ENCODE results near the gene ZSWIM5. TPM values are rescaled to one million over a fixed set of nuclear protein-coding genes. Genes with fewer than 3 reads are reported as not detected.
A peak's percentile ranks its signal among the peaks of the same experiment; 100 is the strongest.
"Not testable (repeated sequence)": the region's sequence is repeated elsewhere in the genome, so short reads cannot be mapped to it uniquely, and the experiment has no call there.

The ZSWIM5 gene
- total RNA-seq, 5 donors from 2014 or later (not counting 1 experiment from before 2014, with no cell fraction given): 1.6 to 4.0 (median 2.0) TPM

GRCh38 chr1:45172764-45173163 is 33.6 kb downstream of the ZSWIM5 start:
- H3K27me3 Mint-ChIP-seq: peaks cover 0 to 7% of the 10 kb centered on the region in 2 donors
- no peak overlapping the region for H3K27ac Mint-ChIP-seq
- ChIA-PET CTCF (no interaction called here), POLR2A (no interaction called here)
- no peaks in the 10 kb centered on the region for H3K4me1 ChIP-seq (ENCODE audit: control insufficient read depth in 1 of 2, extremely low read depth in 1 of 2, insufficient read depth in 2 of 2, low read length in 2 of 2)
- H3K9me3 Mint-ChIP-seq: no peaks in the 10 kb centered on the region
- no peak overlapping the region for H3K27ac ChIP-seq (ENCODE audit: low read length)
- H3K4me1 Mint-ChIP-seq: peaks cover 2 to 5% (median 4%) of the 10 kb centered on the region in 3 donors
- H3K9me3 ChIP-seq: no peaks in the 10 kb centered on the region
- ATAC-seq (replicated peaks in 1 of 4): no peak
- H3K27me3 ChIP-seq (replicated peaks in 1 of 2; ENCODE audit: control insufficient read depth in 2 of 2, extremely low read depth in 1 of 2, insufficient read depth in 2 of 2, low read length in 1 of 2): no peaks in the 10 kb centered on the region
- H3K36me3 ChIP-seq (ENCODE audit: control insufficient read depth in 2 of 2, extremely low read depth in 1 of 2, insufficient read depth in 1 of 2, low read length in 1 of 2): no peaks in the 10 kb centered on the region
- no peak overlapping the region for H3K4me3 Mint-ChIP-seq
- DNase-seq: no peak
- H3K36me3 Mint-ChIP-seq: peaks cover 3% of the 10 kb centered on the region
- no peak overlapping the region for H3K4me3 ChIP-seq (ENCODE audit: control insufficient read depth in 1 of 2, extremely low read depth in 1 of 2, low read length in 1 of 2)
- WGBS (ENCODE audit: insufficient coverage): 90% methylated on average over 2 of the region's 3 CpGs

- no peaks in the 10 kb centered on the region for H3K4me1 ChIP-seq (ENCODE audit: control insufficient read depth in 1 of 2, extremely low read depth in 1 of 2, insufficient read depth in 2 of 2, low read length in 2 of 2)
- H3K9me3 ChIP-seq: no peaks in the 10 kb centered on the region
- H3K27me3 Mint-ChIP-seq: peaks cover 0 to 4% of the 10 kb centered on the region in 2 donors
- H3K36me3 ChIP-seq (ENCODE audit: control insufficient read depth in 2 of 2, extremely low read depth in 1 of 2, insufficient read depth in 1 of 2, low read length in 1 of 2): no peaks in the 10 kb centered on the region
- ChIA-PET CTCF (no interaction called here), POLR2A (no interaction called here)
- no peak overlapping the region for H3K27ac ChIP-seq (ENCODE audit: low read length)
- H3K9me3 Mint-ChIP-seq: no peaks in the 10 kb centered on the region
- peaks cover 2 to 5% (median 4%) of the 10 kb centered on the region in 3 donors for H3K4me1 Mint-ChIP-seq
- no peak overlapping the region for H3K4me3 Mint-ChIP-seq
- H3K4me3 ChIP-seq (ENCODE audit: control insufficient read depth in 1 of 2, extremely low read depth in 1 of 2, low read length in 1 of 2): no peak overlapping the region
- 93% methylated on average over 2 of the region's 7 CpGs for WGBS (ENCODE audit: insufficient coverage)
- H3K27ac Mint-ChIP-seq: no peak overlapping the region
- H3K36me3 Mint-ChIP-seq: no peaks in the 10 kb centered on the region
- H3K27me3 ChIP-seq (replicated peaks in 1 of 2; ENCODE audit: control insufficient read depth in 2 of 2, extremely low read depth in 1 of 2, insufficient read depth in 2 of 2, low read length in 1 of 2): no peaks in the 10 kb centered on the region
- ATAC-seq (replicated peaks in 1 of 4) (no peak), DNase-seq (no peak)
These were observed 34.4 kb downstream of the ZSWIM5 start for GRCh38 chr1:45172005-45172404.

GRCh38 chr1:45171575-45171974 is 34.8 kb downstream of the ZSWIM5 start:
- H3K36me3 Mint-ChIP-seq: no peaks in the 10 kb centered on the region
- DNase-seq: no peak
- peaks cover 0 to under 1% of the 10 kb centered on the region in 2 donors for H3K27me3 Mint-ChIP-seq
- ChIA-PET CTCF (no interaction called here), POLR2A (no interaction called here)
- no peaks in the 10 kb centered on the region for H3K9me3 Mint-ChIP-seq
- no peaks in the 10 kb centered on the region for H3K4me1 ChIP-seq (ENCODE audit: control insufficient read depth in 1 of 2, extremely low read depth in 1 of 2, insufficient read depth in 2 of 2, low read length in 2 of 2)
- H3K27ac ChIP-seq (ENCODE audit: low read length): no peak overlapping the region
- no peaks in the 10 kb centered on the region for H3K27me3 ChIP-seq (replicated peaks in 1 of 2; ENCODE audit: control insufficient read depth in 2 of 2, extremely low read depth in 1 of 2, insufficient read depth in 2 of 2, low read length in 1 of 2)
- H3K4me3 ChIP-seq (ENCODE audit: control insufficient read depth in 1 of 2, extremely low read depth in 1 of 2, low read length in 1 of 2): no peak overlapping the region
- H3K9me3 ChIP-seq: no peaks in the 10 kb centered on the region
- no peaks in the 10 kb centered on the region for H3K36me3 ChIP-seq (ENCODE audit: control insufficient read depth in 2 of 2, extremely low read depth in 1 of 2, insufficient read depth in 1 of 2, low read length in 1 of 2)
- H3K27ac Mint-ChIP-seq: no peak overlapping the region
- H3K4me3 Mint-ChIP-seq: no peak overlapping the region
- no CpG with 5 or more reads among the region's 1 CpG for WGBS (ENCODE audit: insufficient coverage)
- H3K4me1 Mint-ChIP-seq: peaks cover under 1 to 4% (median 2%) of the 10 kb centered on the region in 3 donors
- no peak for ATAC-seq (replicated peaks in 1 of 4)

- WGBS (ENCODE audit: insufficient coverage): 100% methylated on average over 2 of the region's 4 CpGs
- no peak for ATAC-seq (replicated peaks in 1 of 4)
- H3K4me1 Mint-ChIP-seq: peaks cover 0 to 6% (median 2%) of the 10 kb centered on the region in 3 donors
- Histone ChIP-seq H3K4me1 (ENCODE audit: control insufficient read depth in 1 of 2, extremely low read depth in 1 of 2, insufficient read depth in 2 of 2, low read length in 2 of 2) (no peaks in the 10 kb centered on the region), H3K36me3 (ENCODE audit: control insufficient read depth in 2 of 2, extremely low read depth in 1 of 2, insufficient read depth in 1 of 2, low read length in 1 of 2) (no peaks in the 10 kb centered on the region), H3K9me3 (no peaks in the 10 kb centered on the region), H3K4me3 (ENCODE audit: control insufficient read depth in 1 of 2, extremely low read depth in 1 of 2, low read length in 1 of 2) (no peak overlapping the region), H3K27ac (ENCODE audit: low read length) (no peak overlapping the region), H3K27me3 (replicated peaks in 1 of 2; ENCODE audit: control insufficient read depth in 2 of 2, extremely low read depth in 1 of 2, insufficient read depth in 2 of 2, low read length in 1 of 2) (no peaks in the 10 kb centered on the region)
- H3K9me3 Mint-ChIP-seq: peaks cover 0 to 3% (median 0%) of the 10 kb centered on the region in 3 donors
- POLR2A ChIA-PET: no interaction called here
- CTCF ChIA-PET: interaction anchor here in 1 of 2 donors (0.7 kb wide), 1 partner anchor 1595 kb away, joined by 5 read pairs; no protein-coding TSS in a partner anchor
- no peak overlapping the region for H3K27ac Mint-ChIP-seq
- H3K4me3 Mint-ChIP-seq: no peak overlapping the region
- peaks cover 0 to 1% of the 10 kb centered on the region in 2 donors for H3K27me3 Mint-ChIP-seq
- DNase-seq: no peak
- H3K36me3 Mint-ChIP-seq: peaks cover 4% of the 10 kb centered on the region
These were observed 36.2 kb downstream of the ZSWIM5 start for GRCh38 chr1:45170151-45170742.

GRCh38 chr1:45167947-45168346 is 38.5 kb downstream of the ZSWIM5 start:
- H3K4me3 ChIP-seq (ENCODE audit: control insufficient read depth in 1 of 2, extremely low read depth in 1 of 2, low read length in 1 of 2); ATAC-seq (replicated peaks in 1 of 4); H3K4me1 ChIP-seq (ENCODE audit: control insufficient read depth in 1 of 2, extremely low read depth in 1 of 2, insufficient read depth in 2 of 2, low read length in 2 of 2); H3K27me3 ChIP-seq (replicated peaks in 1 of 2; ENCODE audit: control insufficient read depth in 2 of 2, extremely low read depth in 1 of 2, insufficient read depth in 2 of 2, low read length in 1 of 2); POLR2A ChIA-PET; H3K9me3 ChIP-seq; H3K27ac Mint-ChIP-seq; CTCF ChIA-PET; DNase-seq; H3K36me3 ChIP-seq (ENCODE audit: control insufficient read depth in 2 of 2, extremely low read depth in 1 of 2, insufficient read depth in 1 of 2, low read length in 1 of 2); H3K4me3 Mint-ChIP-seq; H3K27ac ChIP-seq (ENCODE audit: low read length); H3K27me3 Mint-ChIP-seq: not testable (repeated sequence)
- H3K9me3 Mint-ChIP-seq: peaks cover 2 to 16% (median 5%) of the 10 kb centered on the region in 3 donors
- 89% methylated on average over 3 of the region's 6 CpGs for WGBS (ENCODE audit: insufficient coverage)
- H3K4me1 Mint-ChIP-seq: peaks cover 10 to 23% (median 12%) of the 10 kb centered on the region in 3 donors
- H3K36me3 Mint-ChIP-seq: peaks cover 13% of the 10 kb centered on the region

GRCh38 chr1:45164307-45164706 is 42.1 kb downstream of the ZSWIM5 start:
- Mint-ChIP-seq H3K9me3 (peaks cover 2 to 16% (median 5%) of the 10 kb centered on the region in 3 donors), H3K27ac (peak overlapping the region in 1 of 2 donors; percentile 87), H3K36me3 (peaks cover 13% of the 10 kb centered on the region), H3K4me1 (peaks cover 20 to 36% (median 23%) of the 10 kb centered on the region in 3 donors)
- H3K27ac ChIP-seq (ENCODE audit: low read length); H3K9me3 ChIP-seq; POLR2A ChIA-PET; H3K36me3 ChIP-seq (ENCODE audit: control insufficient read depth in 2 of 2, extremely low read depth in 1 of 2, insufficient read depth in 1 of 2, low read length in 1 of 2); DNase-seq; ATAC-seq (replicated peaks in 1 of 4); H3K4me3 ChIP-seq (ENCODE audit: control insufficient read depth in 1 of 2, extremely low read depth in 1 of 2, low read length in 1 of 2); H3K4me3 Mint-ChIP-seq; H3K4me1 ChIP-seq (ENCODE audit: control insufficient read depth in 1 of 2, extremely low read depth in 1 of 2, insufficient read depth in 2 of 2, low read length in 2 of 2); H3K27me3 Mint-ChIP-seq; H3K27me3 ChIP-seq (replicated peaks in 1 of 2; ENCODE audit: control insufficient read depth in 2 of 2, extremely low read depth in 1 of 2, insufficient read depth in 2 of 2, low read length in 1 of 2): not testable (repeated sequence)
- no CpG with 5 or more reads among the region's 2 CpGs for WGBS (ENCODE audit: insufficient coverage)
- CTCF ChIA-PET: interaction anchor here in 1 of 2 donors (1.3 kb wide), 1 partner anchor 9 kb away, joined by 3 read pairs; no protein-coding TSS in a partner anchor

Measured in T-cell (primary cell).